Neural crest cell (in vitro differentiated cells): ENCODE data around the gene SPAAR. TPM values are rescaled to one million over a fixed set of nuclear protein-coding genes. Genes with fewer than 3 reads are reported as not detected.

Experiments used
- DNase-seq: peaks from one replicate; pipeline ENCODE4 v3.0.0; 2021; ENCODE audit warnings: low read depth, mixed read lengths, low spot score
- H3K27ac Mint-ChIP-seq: one replicate; pipeline ENCODE4 v1.8.0; 2021; ENCODE audit warnings: mild to moderate bottlenecking, mixed read lengths; ENCODE audit not compliant: unreplicated experiment
- H3K27me3 Mint-ChIP-seq: 2 replicates; pipeline ENCODE4 v1.8.0; 2021; ENCODE audit warnings: low read depth, mild to moderate bottlenecking, mixed read lengths
- H3K36me3 Mint-ChIP-seq: 2 replicates; pipeline ENCODE4 v1.8.0; 2021; ENCODE audit warnings: low read depth, mild to moderate bottlenecking, mixed read lengths
- H3K4me1 Mint-ChIP-seq: 2 replicates; pipeline ENCODE4 v1.8.0; 2021; ENCODE audit warnings: mixed read lengths
- H3K4me3 Mint-ChIP-seq: one replicate; pipeline ENCODE4 v1.8.0; 2021; ENCODE audit warnings: mild to moderate bottlenecking, mixed read lengths
- H3K9me3 Mint-ChIP-seq: 2 replicates; pipeline ENCODE4 v1.8.0; 2021; ENCODE audit warnings: mixed read lengths
- total RNA-seq: library from RNA; stranded (reverse); gene quantifications from 2 replicates; pipeline ENCODE4 v1.2.1, GENCODE V29; 2021
- TF ChIP-seq, protein P1 (sequence below): fragments of 200-600 bp; sonication (generic); conservative IDR thresholded peaks from 2 replicates; pipeline ENCODE4 v1.5.0; 2021; ENCODE audit warnings: antibody characterized with exemption, mild to moderate bottlenecking

SPAAR gene
- total RNA-seq, 1 donor from 2014 or later: not detected

GRCh38 chr9:35928591-35929452 lies 19.5 kb downstream of the SPAAR start:
- Mint-ChIP-seq H3K9me3 (no peaks in the 10 kb centered on the region), H3K27ac (no peak overlapping the region)
- no peak for DNase-seq

DNA sequence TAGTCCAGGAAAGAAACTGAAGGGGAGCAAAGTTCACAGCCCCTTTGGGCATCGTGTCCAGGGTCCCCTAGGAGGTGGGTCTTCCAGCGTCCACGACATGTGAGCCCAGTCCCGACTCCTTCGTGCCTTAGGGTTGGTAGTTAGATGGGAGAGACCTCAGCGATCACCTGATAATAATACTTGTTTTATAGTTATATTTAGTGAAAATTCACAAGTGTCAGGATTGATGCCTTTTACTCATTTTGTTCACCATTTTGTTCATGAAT lies 20.1 kb downstream of the SPAAR start:
- H3K9me3 Mint-ChIP-seq: no peaks in the 10 kb centered on the region
- H3K4me3 Mint-ChIP-seq: no peak overlapping the region
- peaks cover 4% of the 10 kb centered on the region for H3K4me1 Mint-ChIP-seq
- peaks cover 20% of the 10 kb centered on the region for H3K27me3 Mint-ChIP-seq
- H3K36me3 Mint-ChIP-seq: no peaks in the 10 kb centered on the region
- DNase-seq: no peak
- no peak overlapping the region for H3K27ac Mint-ChIP-seq
- TF ChIP-seq, protein P1, sequence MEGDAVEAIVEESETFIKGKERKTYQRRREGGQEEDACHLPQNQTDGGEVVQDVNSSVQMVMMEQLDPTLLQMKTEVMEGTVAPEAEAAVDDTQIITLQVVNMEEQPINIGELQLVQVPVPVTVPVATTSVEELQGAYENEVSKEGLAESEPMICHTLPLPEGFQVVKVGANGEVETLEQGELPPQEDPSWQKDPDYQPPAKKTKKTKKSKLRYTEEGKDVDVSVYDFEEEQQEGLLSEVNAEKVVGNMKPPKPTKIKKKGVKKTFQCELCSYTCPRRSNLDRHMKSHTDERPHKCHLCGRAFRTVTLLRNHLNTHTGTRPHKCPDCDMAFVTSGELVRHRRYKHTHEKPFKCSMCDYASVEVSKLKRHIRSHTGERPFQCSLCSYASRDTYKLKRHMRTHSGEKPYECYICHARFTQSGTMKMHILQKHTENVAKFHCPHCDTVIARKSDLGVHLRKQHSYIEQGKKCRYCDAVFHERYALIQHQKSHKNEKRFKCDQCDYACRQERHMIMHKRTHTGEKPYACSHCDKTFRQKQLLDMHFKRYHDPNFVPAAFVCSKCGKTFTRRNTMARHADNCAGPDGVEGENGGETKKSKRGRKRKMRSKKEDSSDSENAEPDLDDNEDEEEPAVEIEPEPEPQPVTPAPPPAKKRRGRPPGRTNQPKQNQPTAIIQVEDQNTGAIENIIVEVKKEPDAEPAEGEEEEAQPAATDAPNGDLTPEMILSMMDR: no peak

More at GRCh38 chr9:35928591-35929452, 19.5 kb downstream of the SPAAR start:
- Mint-ChIP-seq H3K4me3 (no peak overlapping the region), H3K27me3 (peaks cover 19% of the 10 kb centered on the region), H3K4me1 (peaks cover 10% of the 10 kb centered on the region), H3K36me3 (no peaks in the 10 kb centered on the region)
- TF ChIP-seq, protein P1: no peak

DNA sequence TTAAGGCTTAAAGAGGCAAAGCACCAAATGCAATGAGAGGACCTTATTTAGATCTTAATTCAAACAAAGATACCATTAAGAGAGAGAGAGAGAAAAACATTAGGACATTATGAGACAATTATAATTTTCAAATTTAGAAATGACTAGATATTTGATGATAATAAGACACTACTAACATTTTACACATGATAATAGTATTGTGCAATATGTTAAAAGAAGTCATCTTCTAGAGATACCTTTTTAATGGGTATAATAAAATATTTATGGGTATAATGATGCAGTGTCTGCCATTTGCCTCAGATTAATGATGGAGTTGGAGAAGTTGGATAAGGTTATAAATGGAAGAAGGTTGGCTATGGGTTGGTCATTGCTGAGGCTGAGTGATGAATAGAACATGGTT lies 21.2 kb downstream of the SPAAR start:
- Mint-ChIP-seq H3K36me3 (no peaks in the 10 kb centered on the region), H3K4me3 (no peak overlapping the region), H3K27ac (no peak overlapping the region), H3K9me3 (no peaks in the 10 kb centered on the region), H3K4me1 (no peaks in the 10 kb centered on the region), H3K27me3 (peaks cover 20% of the 10 kb centered on the region)
- TF ChIP-seq, protein P1: no peak
- no peak for DNase-seq

DNA sequence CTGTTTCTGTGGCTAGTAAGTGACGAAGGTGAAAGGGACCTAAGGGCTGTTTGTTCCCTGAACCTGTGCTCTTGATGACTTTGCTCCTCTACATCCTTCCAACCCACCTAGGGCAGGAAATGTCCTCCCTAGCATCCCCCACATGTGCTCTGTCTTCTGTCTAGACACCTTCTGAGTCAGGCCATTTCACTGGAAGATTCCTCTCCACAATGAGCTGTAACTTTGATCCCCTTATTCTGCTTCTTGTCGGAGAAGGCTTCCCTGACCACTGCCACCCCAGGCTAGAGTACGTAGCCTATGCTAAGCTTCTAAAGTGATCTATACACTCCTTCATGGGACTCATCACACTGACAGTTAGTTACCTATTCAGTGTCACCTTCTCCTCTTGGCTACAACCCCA lies 21.7 kb downstream of the SPAAR start:
- H3K27me3 Mint-ChIP-seq: peaks cover 20% of the 10 kb centered on the region
- no peak overlapping the region for H3K4me3 Mint-ChIP-seq
- H3K9me3 Mint-ChIP-seq: no peaks in the 10 kb centered on the region
- DNase-seq: no peak
- no peaks in the 10 kb centered on the region for H3K36me3 Mint-ChIP-seq
- no peak overlapping the region for H3K27ac Mint-ChIP-seq
- H3K4me1 Mint-ChIP-seq: no peaks in the 10 kb centered on the region
- TF ChIP-seq, protein P1: no peak

DNA sequence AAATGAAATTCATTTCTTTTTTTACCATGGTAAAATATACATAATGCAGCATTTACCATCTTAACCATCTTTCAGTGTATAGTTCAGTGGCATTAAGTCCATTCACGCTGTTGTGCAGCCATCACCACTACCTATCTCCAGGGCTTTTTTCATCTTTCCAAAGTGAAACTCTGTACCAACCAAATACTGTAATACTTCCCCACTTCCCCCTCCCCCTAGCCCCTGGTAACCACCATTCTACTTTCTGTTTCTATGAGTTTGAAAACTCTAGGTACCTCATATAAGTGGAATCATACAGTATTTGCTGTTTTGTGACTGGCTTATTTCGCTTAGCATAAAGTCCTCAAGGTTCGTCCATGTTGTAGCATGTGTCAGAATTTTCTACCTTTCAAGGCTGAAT lies 23.4 kb downstream of the SPAAR start:
- Mint-ChIP-seq H3K36me3 (no peaks in the 10 kb centered on the region), H3K27me3 (peaks cover 12% of the 10 kb centered on the region), H3K4me1 (no peaks in the 10 kb centered on the region), H3K9me3 (no peaks in the 10 kb centered on the region), H3K4me3 (no peak overlapping the region), H3K27ac (no peak overlapping the region)
- DNase-seq: no peak
- TF ChIP-seq, protein P1: no peak
